SK-N-SH treated with all-trans-retinoic acid at 6 μM for 48 hours (cell line): ENCODE measurements around the gene NEK10.

ENCODE experiments used
- ESRRG ChIP-seq: fragments of 250-450 bp; sonication (Bioruptor Pico); IDR thresholded peaks from 2 replicates; pipeline ENCODE4 v1.6.1; 2021; ENCODE audit warnings: mild to moderate bottlenecking
- SNAI2 ChIP-seq: fragments of 250-450 bp; sonication (Bioruptor Pico); IDR thresholded peaks from 2 replicates; pipeline ENCODE4 v1.5.0; 2020; ENCODE audit warnings: mild to moderate bottlenecking, moderate library complexity

DNA sequence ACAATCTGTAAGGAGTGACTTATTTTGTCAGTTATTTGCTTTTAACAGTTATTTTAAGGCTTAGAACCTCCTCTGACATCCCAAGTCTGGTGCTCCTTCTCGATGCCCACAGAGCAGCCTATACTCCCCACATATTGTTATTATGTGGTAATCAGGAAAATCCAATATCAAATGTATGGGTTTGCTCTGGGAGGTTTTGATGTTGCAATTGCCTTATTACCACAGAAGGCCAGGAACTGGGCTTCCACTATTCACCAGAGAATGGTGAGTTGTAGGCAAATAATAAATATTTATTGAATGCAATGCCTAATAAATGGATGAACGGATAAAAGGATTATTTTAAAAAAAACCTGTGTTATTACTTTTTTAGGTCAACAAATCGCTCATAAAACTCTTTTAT is 12.2 kb downstream of the NEK10 start:
- TF ChIP-seq SNAI2 (CRISPR knock-in tag) (no peak), ESRRG (CRISPR knock-in tag) (no peak)
